Large intestine (tissue), 3 donors: ENCODE data around the gene SNAP23. TPM values are rescaled to one million over a fixed set of nuclear protein-coding genes. Genes with fewer than 3 reads are reported as not detected.

Experiments used
- DNase-seq, 2 donors: peaks; one replicate each; pipeline versions ENCODE4 v3.0.0 to v3.0.0-alpha.2; 2013
- H3K27ac ChIP-seq: one replicate; pipeline ENCODE4 v1.5.1; 2013; ENCODE audit warnings: low read length
- H3K27me3 ChIP-seq: 2 replicates; pipeline ENCODE4 v1.6.1; 2013; ENCODE audit warnings: low read length; ENCODE audit not compliant: control insufficient read depth, insufficient read depth
- H3K36me3 ChIP-seq: 2 replicates; pipeline ENCODE4 v1.6.1; 2013; ENCODE audit warnings: low read length; ENCODE audit not compliant: control insufficient read depth, insufficient read depth
- H3K4me1 ChIP-seq: one replicate; pipeline ENCODE4 v1.6.1; 2013; ENCODE audit warnings: low read length; ENCODE audit not compliant: control insufficient read depth, insufficient read depth
- H3K4me3 ChIP-seq: one replicate; pipeline ENCODE4 v1.5.1; 2013; ENCODE audit warnings: low read length
- H3K9me3 ChIP-seq: one replicate; pipeline ENCODE4 v1.6.1; 2013; ENCODE audit warnings: mild to moderate bottlenecking, low read depth, low read length, moderate library complexity; ENCODE audit not compliant: control insufficient read depth
- WGBS: methylation state at CpG from one replicate; pipeline ENCODE4 v1.1.5; 2013; ENCODE audit warnings: low lambda C conversion rate; ENCODE audit not compliant: insufficient coverage; 5-methylcytosine and 5-hydroxymethylcytosine counted together
- polyA plus RNA-seq: library from polyadenylated mRNA; unstranded; fragments of 120-200 nt; gene quantifications from one replicate; pipeline ENCODE4 v1.2.1, GENCODE V29; 2013

The SNAP23 gene
- polyA plus RNA-seq, 1 donor = 146 TPM

GRCh38 chr15:42510258-42511006 is 15.0 kb downstream of the SNAP23 start:
- no peak overlapping the region for H3K4me3 ChIP-seq
- H3K9me3 ChIP-seq = no peaks in the 10 kb centered on the region
- H3K27me3 ChIP-seq = no peaks in the 10 kb centered on the region
- 67% methylated on average over 1 of the region's 4 CpGs for WGBS
- peak overlapping the region; percentile 41 for H3K27ac ChIP-seq
- no peak for DNase-seq
- peaks cover 26% of the 10 kb centered on the region for H3K36me3 ChIP-seq
- no peaks in the 10 kb centered on the region for H3K4me1 ChIP-seq

DNA sequence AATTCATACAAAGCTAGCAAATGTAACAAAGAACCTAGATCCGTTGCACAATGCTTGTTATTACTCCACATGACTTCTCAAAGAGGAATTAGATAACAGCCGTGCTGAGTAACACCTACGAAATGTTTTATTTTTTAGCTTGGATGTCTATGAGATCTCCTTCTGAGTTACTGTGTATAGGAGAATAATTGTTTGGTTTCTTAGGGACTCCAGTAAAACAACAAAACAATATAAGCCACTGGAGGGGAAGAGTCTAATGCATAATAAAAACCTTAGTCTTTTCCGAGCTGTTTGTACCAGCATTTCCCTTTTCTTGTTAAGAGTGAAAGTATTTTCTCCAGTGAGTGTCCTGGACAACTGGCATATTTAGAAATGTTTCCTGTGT is 15.6 kb downstream of the SNAP23 start:
- peak; percentile 32 to 55 for DNase-seq
- no peak overlapping the region for H3K4me3 ChIP-seq

DNA sequence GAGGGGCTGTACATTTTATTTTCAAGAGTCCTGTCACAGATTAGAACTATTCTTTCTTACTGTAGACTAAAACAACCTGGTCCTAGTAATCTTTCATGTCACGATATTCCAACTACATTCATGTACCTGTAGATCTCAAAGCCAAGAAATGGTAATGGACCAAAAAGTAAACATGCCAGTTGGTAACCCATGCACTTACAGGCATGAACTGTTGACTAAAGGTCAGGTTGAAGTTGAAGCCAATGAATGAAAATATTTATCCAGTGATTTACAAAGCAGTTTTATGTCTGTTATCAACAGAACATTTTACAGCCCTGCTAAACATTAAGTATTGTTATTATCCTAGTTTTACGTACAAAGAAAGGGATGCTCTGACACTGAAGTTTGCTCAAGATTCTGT is 27.9 kb downstream of the SNAP23 start:
- DNase-seq = no peak
- WGBS = no CpG with 5 or more reads among the region's 2 CpGs
- H3K36me3 ChIP-seq = peaks cover 42% of the 10 kb centered on the region
- H3K9me3 ChIP-seq = no peaks in the 10 kb centered on the region
- no peak overlapping the region for H3K4me3 ChIP-seq
- H3K27me3 ChIP-seq = no peaks in the 10 kb centered on the region
- H3K4me1 ChIP-seq = no peaks in the 10 kb centered on the region
- H3K27ac ChIP-seq = no peak overlapping the region

More for the DNA sequence above, 15.6 kb downstream of the SNAP23 start:
- no peaks in the 10 kb centered on the region for H3K27me3 ChIP-seq
- 50% methylated on average over 1 of the region's 4 CpGs for WGBS
- H3K27ac ChIP-seq = peak overlapping the region; percentile 41
- H3K36me3 ChIP-seq = peaks cover 31% of the 10 kb centered on the region
- H3K4me1 ChIP-seq = no peaks in the 10 kb centered on the region
- H3K9me3 ChIP-seq = no peaks in the 10 kb centered on the region

- DNase-seq = no peak
- H3K36me3 ChIP-seq = peaks cover 31% of the 10 kb centered on the region
- H3K27me3 ChIP-seq = no peaks in the 10 kb centered on the region
- H3K27ac ChIP-seq = no peak overlapping the region
- H3K4me3 ChIP-seq = no peak overlapping the region
- H3K4me1 ChIP-seq = no peaks in the 10 kb centered on the region
- H3K9me3 ChIP-seq = no peaks in the 10 kb centered on the region
- WGBS = no CpG with 5 or more reads among the region's 3 CpGs
Measured at GRCh38 chr15:42528970-42529369, 33.5 kb downstream of the SNAP23 start.

- Histone ChIP-seq H3K36me3 (peaks cover 20% of the 10 kb centered on the region), H3K27ac (no peak overlapping the region), H3K4me3 (no peak overlapping the region), H3K27me3 (no peaks in the 10 kb centered on the region), H3K4me1 (no peaks in the 10 kb centered on the region), H3K9me3 (no peaks in the 10 kb centered on the region)
- DNase-seq = no peak
- no CpG with 5 or more reads among the region's 1 CpG for WGBS
Measured at GRCh38 chr15:42533246-42533645, 37.8 kb downstream of the SNAP23 start.

GRCh38 chr15:42544853-42545629 is 49.6 kb downstream of the SNAP23 start:
- no peak overlapping the region for H3K27ac ChIP-seq
- no peaks in the 10 kb centered on the region for H3K9me3 ChIP-seq
- H3K27me3 ChIP-seq = no peaks in the 10 kb centered on the region
- no peak for DNase-seq
- WGBS = 100% methylated on average over 3 of the region's 4 CpGs
- no peak overlapping the region for H3K4me3 ChIP-seq
- peaks cover 23% of the 10 kb centered on the region for H3K36me3 ChIP-seq
- H3K4me1 ChIP-seq = peaks cover 7% of the 10 kb centered on the region

DNA sequence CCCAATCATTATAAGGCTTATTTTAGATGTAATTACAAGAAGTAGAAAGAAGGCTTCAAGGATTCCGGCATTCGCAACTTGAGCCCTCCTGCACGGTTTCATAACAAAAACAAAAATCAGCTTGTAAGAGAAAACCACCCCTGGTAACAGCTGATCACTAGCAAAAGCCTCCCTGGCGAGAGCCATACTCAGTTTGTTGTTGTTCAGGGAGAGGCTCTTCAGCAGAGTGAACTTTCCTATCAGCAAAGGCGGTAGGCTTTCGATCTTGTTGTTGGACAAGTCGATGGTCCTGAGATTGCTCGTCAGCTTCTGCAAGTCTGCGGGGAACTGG is 52.4 kb downstream of the SNAP23 start:
- peaks cover 19% of the 10 kb centered on the region for H3K36me3 ChIP-seq
- peaks cover 7% of the 10 kb centered on the region for H3K4me1 ChIP-seq
- DNase-seq = no peak
- H3K27ac ChIP-seq = peak overlapping the region; percentile 85
- no peaks in the 10 kb centered on the region for H3K27me3 ChIP-seq
- H3K4me3 ChIP-seq = peak overlapping the region; percentile 97
- H3K9me3 ChIP-seq = no peaks in the 10 kb centered on the region
- WGBS = 0% methylated on average over 1 of the region's 9 CpGs

DNA sequence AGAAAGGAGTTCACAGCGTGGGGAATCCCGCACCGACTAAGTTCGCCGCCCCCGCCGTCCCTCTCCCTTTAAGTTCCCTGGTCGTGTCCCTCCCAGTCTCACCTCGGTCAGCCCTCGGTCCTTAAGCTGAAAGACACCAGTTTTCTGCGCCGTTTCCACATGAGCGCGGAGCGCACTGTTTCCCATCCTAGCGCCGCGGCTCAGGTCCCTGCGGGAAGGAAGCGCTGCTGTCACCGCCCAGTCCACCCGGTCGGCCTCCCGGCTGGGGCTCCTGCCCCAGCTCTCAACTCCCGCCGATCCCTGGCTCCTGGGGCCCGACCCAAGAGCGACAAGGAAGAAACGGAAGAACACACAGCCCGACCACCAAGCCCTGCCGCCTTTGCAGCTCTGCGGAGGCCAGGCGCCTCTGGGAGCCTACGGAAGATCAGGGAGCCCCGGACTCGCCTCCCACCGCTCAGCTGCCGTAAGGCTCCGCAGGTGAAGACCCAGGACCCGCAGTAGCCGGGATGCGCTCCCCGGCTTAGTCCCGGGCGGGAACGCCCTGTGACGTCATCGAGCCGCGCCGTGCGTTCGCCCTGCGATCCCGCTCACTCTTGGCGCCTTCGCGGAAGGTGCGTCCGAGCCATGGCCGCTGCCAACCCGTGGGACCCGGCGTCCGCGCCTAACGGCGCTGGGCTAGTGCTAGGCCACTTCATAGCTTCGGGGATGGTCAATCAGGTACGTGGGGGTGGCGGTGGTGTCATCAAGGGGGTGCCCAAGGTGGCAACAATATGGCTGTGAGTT is 53.0 kb downstream of the SNAP23 start, which contains the start of the genes HAUS2 and LRRC57:
Gene HAUS2 (plus strand): TSS at position 590 of the 783 bp plus-strand sequence. CDS start 35 bp downstream, at position 625.
Gene LRRC57 (minus strand): TSS at position 545 of the 783 bp plus-strand sequence. CDS start 359 bp downstream, at position 186.
- Histone ChIP-seq H3K36me3 (peaks cover 17% of the 10 kb centered on the region), H3K27ac (peak within 1 kb of the TSS; percentile 85), H3K27me3 (no peaks in the 10 kb centered on the region), H3K4me1 (peaks cover 7% of the 10 kb centered on the region), H3K4me3 (peak within 1 kb of the TSS; percentile 97), H3K9me3 (no peaks in the 10 kb centered on the region)
- DNase-seq = peak; percentile 89 to 95
- no CpG with 5 or more reads among the region's 71 CpGs for WGBS

GRCh38 chr15:42549032-42549491 is 53.6 kb downstream of the SNAP23 start:
- WGBS = 0% methylated on average over 3 of the region's 15 CpGs
- Histone ChIP-seq H3K36me3 (peaks cover 11% of the 10 kb centered on the region), H3K4me1 (peaks cover 7% of the 10 kb centered on the region), H3K27ac (peak overlapping the region; percentile 85), H3K27me3 (no peaks in the 10 kb centered on the region), H3K4me3 (peak overlapping the region; percentile 97), H3K9me3 (no peaks in the 10 kb centered on the region)
- no peak for DNase-seq
